GM21825 (cell line): Measurements from ENCODE around the gene BSG.
"Not testable (repeated sequence)": the region's sequence is repeated elsewhere in the genome, so short reads cannot be mapped to it uniquely, and the experiment has no call there.

Experiments
- ATAC-seq: cut with Tn5 transposase; IDR thresholded peaks from one replicate; pipeline ENCODE4 v1.9.1; 2021; ENCODE audit warnings: mild to moderate bottlenecking, moderate library complexity; ENCODE audit not compliant: unreplicated experiment

The BSG gene

DNA sequence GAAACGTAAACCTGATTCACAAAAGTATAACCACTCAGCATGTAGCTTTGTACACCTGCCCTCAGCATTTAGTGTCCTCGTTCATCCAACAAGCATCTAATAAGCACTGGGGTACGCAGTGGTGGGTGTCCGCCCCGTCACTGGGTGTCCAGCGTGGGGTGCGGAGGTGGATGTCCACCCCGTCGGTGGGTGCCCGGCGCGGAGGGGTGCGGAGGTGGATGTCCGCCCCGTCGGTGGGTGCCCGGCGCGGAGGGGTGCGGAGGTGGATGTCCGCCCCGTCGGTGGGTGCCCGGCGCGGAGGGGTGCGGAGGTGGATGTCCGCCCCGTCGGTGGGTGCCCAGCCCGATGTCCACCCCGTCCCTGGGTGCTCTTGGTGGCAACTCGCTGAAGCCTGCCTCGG lies 12.8 kb downstream of the BSG start:
- not testable (repeated sequence) for ATAC-seq

DNA sequence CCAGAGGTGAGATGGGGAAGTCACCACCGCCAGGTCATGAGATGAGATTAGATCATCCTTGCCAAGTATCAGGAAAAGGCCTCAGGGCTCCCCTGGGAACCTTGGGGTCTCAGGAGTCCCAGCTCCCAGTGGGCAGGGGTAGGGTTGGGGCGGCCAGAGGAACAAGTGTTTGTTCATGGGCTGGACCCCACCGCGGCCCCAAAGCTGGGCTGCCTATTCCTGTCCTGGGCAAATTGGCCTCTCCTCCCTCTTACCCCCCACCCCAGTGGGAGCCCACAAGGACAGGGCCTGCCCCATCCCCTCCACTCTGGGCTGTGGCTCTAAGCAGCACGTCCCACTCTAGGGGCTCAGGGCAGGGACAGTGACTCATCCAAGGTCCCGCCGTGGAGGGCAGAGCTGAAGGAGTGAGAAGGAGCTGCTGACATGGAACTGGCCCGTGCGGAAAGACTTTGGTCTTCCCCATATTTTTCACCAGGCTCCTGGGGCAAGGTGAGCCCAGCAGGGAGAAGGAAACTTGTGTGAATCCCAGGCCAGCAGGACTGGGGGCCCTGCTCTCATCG lies 13.2 kb downstream of the BSG start:
- no peak for ATAC-seq

DNA sequence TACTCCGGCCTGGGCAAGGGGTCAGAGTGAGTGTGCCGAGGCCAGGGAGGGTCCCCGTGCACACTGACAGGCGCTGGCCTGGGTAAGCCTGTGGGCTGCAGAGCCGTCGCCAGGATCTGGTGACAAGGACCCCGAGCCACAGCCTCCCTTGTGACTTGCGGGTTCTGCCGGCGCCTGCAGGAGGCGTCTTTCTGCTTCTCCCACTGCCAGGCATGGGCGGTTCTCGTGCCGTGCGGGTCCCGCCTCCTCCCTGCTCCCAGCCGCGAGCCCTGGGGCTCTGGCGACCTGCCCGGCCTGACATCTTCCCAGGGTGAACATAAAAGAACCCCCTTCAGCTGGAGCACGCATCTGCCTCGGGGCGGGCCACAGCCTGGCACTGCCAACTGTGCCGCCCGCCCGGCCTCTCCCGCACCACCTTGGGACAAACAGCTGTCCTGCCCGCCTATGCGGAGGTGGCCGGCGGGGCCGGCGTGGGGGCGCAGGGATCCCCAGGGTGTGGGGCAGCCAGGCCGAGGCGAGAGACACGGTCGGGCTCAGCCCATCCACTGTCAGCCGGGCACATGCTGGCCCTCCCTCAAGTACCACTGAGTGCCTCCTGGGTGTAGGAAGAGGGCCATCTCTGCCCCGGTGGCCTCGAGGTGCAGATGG lies 15.8 kb downstream of the BSG start:
- no peak for ATAC-seq

DNA sequence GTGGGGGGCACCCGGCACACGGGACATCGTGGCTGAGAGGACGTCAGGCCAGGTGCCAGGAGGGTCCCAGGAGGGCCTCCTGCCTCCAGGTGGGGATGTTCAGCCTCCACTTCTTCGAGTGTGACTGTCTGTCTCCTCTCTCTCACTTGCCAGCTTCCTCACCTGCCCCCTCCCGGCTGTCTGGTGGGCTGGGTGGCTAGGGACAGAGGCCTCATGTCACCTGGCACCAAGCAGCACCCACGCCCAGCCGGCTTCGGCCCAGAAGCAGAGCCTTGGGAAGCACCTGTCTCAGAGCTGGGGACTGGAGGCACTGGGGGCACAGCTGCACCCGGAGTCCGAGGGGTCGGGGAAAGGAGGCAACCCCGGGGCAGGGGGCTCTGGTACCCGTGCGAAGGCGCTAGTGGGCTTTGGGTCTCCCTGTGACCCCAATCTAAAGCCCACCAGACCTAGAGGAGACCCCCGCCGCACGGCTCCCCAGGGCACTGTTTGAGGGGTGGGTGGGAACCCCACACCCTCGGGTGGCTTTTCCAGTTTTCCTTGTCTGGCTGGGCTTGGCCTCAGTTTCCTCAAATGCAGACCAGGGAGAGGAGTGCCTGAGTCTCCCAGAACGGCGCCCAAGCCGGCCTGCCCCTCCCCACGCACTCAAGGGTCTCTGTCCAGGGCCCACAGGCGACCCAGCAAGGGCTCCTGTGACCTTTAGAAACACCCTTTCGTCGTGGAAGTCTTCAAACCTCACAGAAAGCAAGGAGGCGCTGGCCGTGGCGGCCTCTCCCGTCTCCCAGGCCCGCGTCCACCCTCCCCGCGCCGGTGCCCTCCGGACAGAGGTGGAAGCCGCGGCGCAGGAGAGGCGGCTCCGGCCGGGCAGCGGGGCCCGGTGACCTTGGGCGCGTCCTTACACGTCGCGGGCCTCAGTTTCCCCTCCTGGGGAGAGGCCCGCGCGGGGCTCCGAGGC lies 16.6 kb downstream of the BSG start:
- ATAC-seq: no peak

DNA sequence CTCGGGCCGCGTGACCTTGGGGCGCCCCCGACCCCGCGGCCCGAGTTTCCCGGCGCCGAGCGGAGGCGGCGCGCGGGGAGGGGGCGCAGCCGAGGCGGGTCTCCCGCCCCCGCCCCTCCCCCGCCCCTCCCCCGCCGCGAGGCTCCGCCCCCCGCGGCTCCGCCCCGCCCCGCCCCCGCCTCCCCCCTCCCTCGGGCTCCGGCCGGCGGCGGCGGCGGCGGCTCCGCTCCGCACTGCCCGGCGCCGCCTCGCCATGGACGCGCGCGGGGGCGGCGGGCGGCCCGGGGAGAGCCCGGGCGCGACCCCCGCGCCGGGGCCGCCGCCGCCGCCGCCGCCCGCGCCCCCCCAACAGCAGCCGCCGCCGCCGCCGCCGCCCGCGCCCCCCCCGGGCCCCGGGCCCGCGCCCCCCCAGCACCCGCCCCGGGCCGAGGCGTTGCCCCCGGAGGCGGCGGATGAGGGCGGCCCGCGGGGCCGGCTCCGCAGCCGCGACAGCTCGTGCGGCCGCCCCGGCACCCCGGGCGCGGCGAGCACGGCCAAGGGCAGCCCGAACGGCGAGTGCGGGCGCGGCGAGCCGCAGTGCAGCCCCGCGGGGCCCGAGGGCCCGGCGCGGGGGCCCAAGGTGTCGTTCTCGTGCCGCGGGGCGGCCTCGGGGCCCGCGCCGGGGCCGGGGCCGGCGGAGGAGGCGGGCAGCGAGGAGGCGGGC lies 17.4 kb downstream of the BSG start, which contains the start of gene HCN2:
Gene HCN2 (plus strand): TSS at position 189 of the 703 bp plus-strand sequence. CDS start 65 bp downstream, at position 254.
- ATAC-seq: no peak

DNA sequence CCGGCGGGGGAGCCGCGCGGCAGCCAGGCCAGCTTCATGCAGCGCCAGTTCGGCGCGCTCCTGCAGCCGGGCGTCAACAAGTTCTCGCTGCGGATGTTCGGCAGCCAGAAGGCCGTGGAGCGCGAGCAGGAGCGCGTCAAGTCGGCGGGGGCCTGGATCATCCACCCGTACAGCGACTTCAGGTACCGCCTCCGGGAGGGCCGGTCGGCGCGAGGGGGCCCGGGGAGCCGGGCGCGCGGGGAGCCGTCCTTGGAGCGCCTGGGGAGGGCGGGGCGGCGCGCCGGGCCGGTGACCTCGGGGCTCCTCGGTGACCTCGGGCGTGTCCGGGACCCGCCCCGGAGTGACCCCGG lies 18.0 kb downstream of the BSG start:
- no peak for ATAC-seq

DNA sequence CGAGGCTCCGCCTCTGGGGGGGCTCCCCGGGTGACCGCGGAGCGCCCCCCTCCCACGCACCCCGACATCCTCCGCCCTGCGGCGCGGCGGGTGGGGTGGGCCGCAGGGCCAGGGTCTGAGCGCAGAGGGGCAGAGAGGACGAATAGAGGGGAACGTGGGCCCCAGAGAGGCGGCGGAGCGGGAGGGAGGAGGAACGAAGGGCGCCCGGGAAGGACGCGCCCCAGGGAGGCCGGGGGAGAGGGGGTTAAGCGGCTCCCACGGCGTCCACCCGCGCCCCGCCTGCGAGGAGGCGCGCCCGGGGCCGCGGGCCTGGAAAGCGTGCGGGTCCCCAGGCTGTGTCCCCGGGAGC lies 18.3 kb downstream of the BSG start:
- ATAC-seq: no peak

DNA sequence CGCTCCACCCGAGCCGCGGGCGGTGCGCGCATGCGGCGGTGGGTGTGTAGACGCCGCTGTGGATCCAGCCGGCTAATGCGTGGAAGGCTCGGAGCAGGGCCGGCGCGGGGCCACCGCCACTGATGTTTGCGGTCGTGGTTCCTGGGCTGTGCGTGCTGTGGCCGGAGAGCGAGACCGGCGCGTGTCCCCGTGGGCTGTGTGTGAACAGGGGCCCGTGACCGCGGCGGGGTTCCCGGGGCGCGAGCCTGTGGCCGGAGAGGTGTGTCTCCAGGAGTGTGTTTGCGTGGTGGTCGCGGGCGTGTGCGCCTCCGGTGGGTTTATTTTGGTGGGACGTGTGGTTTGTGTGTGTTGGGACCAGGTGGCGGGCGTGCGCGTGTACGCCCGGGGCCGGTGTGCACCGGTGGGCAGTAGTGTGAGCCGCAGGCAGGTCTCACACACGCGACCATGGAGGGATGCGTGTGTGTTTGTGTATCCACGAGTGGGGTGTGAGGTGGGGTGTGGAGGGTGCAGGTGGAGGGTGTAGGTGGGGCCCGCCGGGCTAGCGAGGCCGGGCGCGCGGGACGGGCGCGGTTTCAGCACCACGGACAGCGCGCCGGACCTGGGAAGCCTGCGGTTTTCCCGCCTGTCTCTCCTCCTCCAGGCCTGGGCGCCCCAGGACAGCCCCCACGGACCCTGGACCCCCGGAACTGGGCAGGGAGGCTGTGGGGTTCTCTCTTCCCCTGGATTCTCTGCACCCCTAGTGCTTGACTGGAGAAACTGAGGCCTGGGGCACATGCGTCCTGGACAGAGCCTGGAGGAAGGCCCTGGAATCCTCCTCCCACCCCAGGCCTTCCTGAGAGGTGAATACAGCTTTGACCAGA lies 18.9 kb downstream of the BSG start:
- no peak for ATAC-seq

DNA sequence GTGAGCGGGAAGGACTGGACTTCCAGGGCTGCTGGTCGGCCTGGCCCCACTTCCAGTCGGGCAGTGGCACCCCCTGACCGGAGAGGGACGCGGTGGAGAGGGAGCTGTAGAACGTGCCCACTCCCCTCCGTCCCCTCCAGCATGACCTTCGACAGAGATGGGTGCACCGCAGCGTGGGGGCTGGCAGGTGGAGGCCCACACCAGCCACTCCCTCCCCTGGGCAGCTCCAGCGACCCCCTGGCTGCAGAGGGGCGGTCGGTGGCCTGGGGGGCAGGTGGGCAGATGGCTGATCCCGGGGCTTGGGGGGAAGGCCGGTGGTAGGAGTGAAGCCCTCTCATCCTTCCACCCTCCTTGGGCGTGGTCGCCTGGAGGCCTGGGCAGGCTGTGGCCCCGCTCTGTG lies 19.7 kb downstream of the BSG start:
- ATAC-seq: no peak

DNA sequence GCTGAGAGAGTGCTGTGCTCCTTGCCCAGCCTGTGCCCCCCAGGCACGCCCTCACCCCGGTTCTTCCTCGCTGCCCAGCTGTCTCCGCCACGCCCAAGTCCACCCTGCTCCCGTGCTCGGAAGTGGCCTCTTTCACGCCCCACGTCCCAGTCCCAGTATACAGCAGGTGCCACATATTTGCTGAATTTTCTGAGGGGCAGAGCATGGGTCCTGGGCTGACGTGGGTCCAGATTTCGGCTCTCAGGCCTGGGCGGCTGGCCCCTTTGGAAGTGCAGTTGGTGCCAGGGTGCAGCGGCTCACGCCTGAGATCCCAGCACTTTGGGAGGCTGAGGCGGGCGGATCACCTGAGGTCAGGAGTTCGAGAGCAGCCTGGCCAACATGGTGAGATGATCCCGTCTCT lies 20.7 kb downstream of the BSG start:
- no peak for ATAC-seq

DNA sequence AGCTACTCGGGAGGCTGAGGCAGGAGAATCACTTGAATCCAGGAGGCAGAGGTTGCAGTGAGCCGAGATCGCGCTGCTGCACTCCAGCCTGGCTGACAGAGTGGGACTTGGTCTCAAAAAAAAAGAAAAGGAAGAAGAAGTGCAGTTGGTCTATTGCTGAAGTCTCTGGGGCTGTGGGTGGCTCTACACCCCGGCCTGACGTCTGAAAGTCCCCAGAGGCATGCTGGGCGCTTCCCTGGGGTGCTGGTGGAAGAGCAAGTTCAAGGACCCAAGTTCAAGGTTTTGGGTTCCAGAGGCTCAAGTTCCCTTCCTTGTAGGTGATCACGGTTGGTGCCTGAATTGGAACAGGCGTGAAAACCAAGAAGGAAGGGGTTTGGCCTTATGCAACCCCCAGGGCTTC lies 21.1 kb downstream of the BSG start:
- no peak for ATAC-seq

DNA sequence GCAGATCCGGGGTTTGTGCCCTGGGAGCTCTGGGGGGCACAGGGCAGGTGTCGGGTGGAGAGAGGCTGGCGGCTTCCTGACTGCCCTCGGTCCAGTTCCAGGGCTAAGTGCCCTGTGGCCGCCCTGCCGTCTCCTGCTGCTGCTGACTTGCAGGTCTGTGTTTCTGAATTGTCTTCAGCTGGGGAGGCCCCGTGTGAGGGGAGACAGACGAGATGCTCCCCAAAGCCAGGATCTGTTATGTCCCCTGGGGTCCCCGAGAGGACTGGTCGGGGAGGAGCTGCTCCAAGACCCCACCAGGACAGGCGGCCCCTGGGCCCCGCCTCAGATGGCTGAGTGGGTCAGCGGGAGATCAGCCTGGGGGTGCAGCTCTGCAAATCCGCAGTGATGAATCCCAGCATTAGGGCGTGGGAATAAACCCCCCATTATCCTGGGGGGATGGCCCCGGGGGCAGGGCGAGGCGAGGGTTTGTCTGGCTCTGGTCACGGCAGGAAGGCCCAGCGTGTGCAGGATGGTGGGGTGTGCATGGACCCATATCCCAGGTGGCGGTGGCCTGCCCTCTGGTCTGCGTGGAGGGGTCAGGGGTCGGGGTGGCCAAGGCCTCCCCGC lies 22.0 kb downstream of the BSG start:
- no peak for ATAC-seq

DNA sequence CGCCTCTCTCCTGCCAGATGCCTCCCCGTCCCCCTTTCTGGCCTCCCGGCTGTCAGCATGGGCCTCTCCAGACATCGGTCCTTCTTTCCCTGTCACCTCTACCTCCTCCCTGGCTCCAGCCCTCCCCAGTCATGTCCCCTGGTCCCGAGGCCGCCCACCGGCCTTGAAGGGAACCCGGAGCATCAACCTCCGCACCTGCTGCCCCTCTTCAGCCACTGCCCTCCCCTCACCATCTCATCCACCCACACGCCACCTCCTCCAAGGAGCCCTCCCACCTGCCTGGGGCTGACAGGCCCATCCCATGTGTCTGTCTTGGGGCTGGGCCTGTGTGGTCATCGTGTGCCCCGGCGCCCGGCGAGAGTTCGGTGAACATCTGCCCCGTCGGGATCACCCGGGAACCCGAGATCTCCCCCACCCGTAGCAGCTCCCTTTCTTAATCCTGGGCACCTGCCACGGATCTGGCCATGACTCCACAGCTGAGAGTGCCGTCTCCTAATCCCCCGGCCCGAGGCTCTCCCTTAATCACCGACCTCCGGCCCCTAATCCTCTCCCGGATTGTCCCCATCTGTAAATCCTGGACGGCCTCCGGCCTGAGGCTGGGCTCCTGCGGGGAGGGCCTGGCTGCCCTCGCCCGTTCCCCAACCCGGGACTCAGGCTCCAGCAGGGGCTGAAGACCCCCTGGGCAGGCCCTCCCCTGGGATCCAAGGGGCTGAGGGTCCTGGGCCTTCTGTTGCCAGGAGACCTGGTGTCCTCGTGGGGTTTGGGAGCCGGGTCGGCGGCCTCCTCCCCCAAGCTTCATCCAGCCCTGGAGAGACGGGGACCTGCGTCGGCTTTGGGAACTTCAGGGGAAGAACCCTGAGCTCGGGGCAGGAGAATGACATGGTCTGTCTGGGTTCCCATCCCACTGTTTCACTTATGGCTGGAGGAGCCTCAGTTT lies 23.2 kb downstream of the BSG start:
- ATAC-seq: no peak

DNA sequence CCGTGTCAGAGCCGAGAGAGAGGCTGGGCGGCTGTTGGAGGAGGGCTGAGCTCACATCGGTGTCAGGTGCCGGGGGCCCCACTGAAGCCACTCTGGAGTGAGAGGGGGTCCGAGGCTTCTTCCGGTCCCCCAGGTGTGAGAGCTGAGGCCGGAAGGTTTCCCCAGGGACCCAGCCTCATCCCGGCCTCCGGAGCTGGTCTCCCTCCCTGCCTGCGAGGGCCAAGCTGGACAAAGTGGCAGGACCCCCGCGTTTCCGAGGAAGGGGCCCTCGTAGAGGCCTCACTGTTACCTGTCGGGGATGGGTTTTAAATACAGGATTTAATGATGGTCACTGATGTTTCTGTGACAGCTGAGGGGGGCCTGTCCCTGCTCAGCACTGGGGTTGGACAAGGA lies 23.9 kb downstream of the BSG start:
- no peak for ATAC-seq

DNA sequence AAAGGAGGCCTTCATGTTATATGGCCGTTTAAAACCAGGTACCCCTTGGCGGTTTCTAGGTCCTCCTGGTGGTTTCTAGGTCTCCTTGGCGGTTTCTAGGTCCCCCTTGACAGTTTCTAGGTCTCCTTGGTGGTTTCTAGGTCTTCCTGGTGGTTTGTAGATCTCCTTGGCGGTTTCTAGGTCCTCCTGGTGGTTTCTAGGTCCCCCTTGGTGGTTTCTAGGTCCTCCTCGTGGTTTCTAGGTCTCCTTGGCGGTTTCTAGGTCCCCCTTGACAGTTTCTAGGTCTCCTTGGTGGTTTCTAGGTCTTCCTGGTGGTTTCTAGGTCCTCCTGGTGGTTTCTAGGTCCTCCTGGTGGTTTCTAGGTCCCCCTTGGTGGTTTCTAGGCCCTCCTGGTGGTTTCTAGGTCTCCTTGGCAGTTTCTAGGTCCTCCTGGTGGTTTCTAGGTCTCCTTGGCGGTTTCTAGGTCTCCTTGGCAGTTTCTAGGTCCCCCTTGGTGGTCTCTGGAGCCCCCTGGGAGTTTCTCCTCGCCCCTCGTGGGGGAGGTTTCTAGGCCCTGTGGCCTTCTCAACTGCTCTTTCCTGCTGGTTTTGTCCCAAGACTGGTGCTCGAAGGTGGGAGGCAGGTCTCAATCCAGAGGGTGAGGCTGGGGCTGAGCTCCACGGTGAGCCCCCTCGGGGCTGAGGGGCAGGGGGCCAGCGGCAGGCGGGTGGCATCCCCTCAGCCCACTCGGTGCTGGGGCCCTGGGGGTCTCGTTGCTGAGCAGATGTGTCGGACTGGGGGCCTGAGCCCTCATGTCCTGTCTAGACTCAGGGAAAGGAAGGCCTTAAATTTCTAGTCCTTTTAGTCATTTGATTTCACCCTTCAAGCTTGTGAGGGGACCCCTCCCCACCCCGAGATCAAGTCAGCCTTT lies 25.3 kb downstream of the BSG start:
- ATAC-seq: no peak

DNA sequence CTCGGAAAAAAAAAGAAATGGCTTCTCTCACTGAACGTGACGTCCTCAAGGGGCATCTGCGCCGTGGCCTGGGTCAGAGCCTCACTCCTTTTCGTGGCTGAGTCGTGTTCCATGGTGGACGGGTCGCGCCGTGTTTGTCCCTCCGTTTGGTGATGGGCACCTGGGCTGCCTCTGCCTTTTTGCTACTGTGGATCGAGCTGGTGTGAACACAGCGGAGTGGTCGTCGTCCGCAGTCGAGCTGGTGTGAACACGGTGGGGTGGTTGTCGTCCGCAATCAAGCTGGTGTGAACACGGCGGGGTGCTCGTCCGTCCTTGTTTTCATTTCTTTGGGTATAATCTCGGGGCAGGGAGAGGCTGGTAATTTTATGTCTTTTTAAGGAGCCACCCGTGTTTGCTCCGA lies 28.9 kb downstream of the BSG start:
- ATAC-seq: no peak

DNA sequence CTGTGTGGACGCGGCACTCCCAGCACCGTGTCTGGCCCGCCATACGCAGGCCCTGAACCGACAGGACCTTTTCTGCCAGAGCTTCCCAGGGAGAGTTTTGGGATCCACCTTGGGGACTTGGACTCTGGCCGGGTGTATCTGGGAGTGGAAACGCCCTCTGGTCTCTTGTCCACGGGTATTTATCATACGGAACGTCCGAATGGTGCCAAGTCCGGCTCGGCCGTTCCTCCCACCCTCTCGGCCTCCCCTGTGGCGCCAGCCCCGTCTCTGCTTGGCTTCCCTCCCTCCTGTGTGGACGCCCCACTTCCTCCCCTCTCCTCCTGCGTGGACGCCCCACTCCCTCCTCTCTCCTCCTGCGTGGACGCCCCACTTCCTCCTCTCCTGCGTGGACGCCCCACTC lies 29.4 kb downstream of the BSG start:
- no peak for ATAC-seq
